Mesendoderm (in vitro differentiated cells): ENCODE data around the gene MINAR2.

Experiments used
- DNase-seq: peaks from one replicate; pipeline ENCODE4 v3.0.0; 2013
- H2AK5ac ChIP-seq: 2 replicates; pipeline ENCODE4 v1.6.1; 2013; ENCODE audit warnings: low read length, inconsistent platforms
- H2BK120ac ChIP-seq: 2 replicates; pipeline ENCODE4 v1.6.1; 2013; ENCODE audit warnings: low read depth, mild to moderate bottlenecking, low read length, moderate library complexity, mixed read lengths
- H2BK15ac ChIP-seq: replicated peaks from 2 replicates; pipeline ENCODE4 v1.6.1; 2013; ENCODE audit warnings: low read depth, mild to moderate bottlenecking, moderate library complexity
- H2BK5ac ChIP-seq: 2 replicates; pipeline ENCODE4 v1.6.1; 2013; ENCODE audit warnings: low read length, inconsistent platforms
- H3K18ac ChIP-seq: 2 replicates; pipeline ENCODE4 v1.6.1; 2013; ENCODE audit warnings: mild to moderate bottlenecking, low read length, mixed read lengths
- H3K23ac ChIP-seq: one replicate; pipeline ENCODE4 v1.6.1; 2013; ENCODE audit warnings: low read length
- H3K27ac ChIP-seq: 2 replicates; pipeline ENCODE4 v1.5.1; 2013; ENCODE audit warnings: low read depth, mild to moderate bottlenecking, inconsistent platforms, low read length, moderate library complexity
- H3K27me3 ChIP-seq: 2 replicates; pipeline ENCODE4 v1.6.1; 2013; ENCODE audit warnings: low read length, control low read depth, mild to moderate bottlenecking, inconsistent platforms; ENCODE audit not compliant: insufficient read depth, poor library complexity
- H3K36me3 ChIP-seq: 2 replicates; pipeline ENCODE4 v1.6.1; 2013; ENCODE audit warnings: low read length, inconsistent platforms; ENCODE audit not compliant: control insufficient read depth, insufficient read depth
- H3K4ac ChIP-seq: one replicate; pipeline ENCODE4 v1.6.1; 2013; ENCODE audit warnings: low read depth, mild to moderate bottlenecking, low read length, moderate library complexity
- H3K4me1 ChIP-seq: 2 replicates; pipeline ENCODE4 v1.6.1; 2013; ENCODE audit warnings: low read depth, low read length, inconsistent platforms; ENCODE audit not compliant: control insufficient read depth
- H3K4me2 ChIP-seq: 2 replicates; pipeline ENCODE4 v1.6.1; 2013; ENCODE audit warnings: low read length
- H3K4me3 ChIP-seq: 2 replicates; pipeline ENCODE4 v1.5.1; 2013; ENCODE audit warnings: mild to moderate bottlenecking, low read length
- H3K56ac ChIP-seq: one replicate; pipeline ENCODE4 v1.6.1; 2013; ENCODE audit warnings: low read length
- H3K79me1 ChIP-seq: 2 replicates; pipeline ENCODE4 v1.6.1; 2013; ENCODE audit warnings: low read length, inconsistent platforms
- H3K79me2 ChIP-seq: 2 replicates; pipeline ENCODE4 v1.6.1; 2013; ENCODE audit warnings: mild to moderate bottlenecking, low read length; ENCODE audit not compliant: control insufficient read depth, insufficient read depth
- H3K9ac ChIP-seq: 2 replicates; pipeline ENCODE4 v1.6.1; 2013; ENCODE audit warnings: low read length, inconsistent platforms
- H4K5ac ChIP-seq: one replicate; pipeline ENCODE4 v1.6.1; 2013; ENCODE audit warnings: low read length
- H4K8ac ChIP-seq: one replicate; pipeline ENCODE4 v1.6.1; 2013; ENCODE audit warnings: low read depth, mild to moderate bottlenecking, control low read depth, low read length, moderate library complexity
- WGBS: extraction: QIAGEN DNeasy Blood & Tissue Kit; methylation state at CpG from one replicate; pipeline ENCODE4 v1.1.7; 2013; ENCODE audit warnings: low lambda C conversion rate, missing lambda C conversion rate; ENCODE audit not compliant: insufficient coverage; ENCODE audit errors: extremely low coverage; 5-methylcytosine and 5-hydroxymethylcytosine counted together

Gene MINAR2

DNA sequence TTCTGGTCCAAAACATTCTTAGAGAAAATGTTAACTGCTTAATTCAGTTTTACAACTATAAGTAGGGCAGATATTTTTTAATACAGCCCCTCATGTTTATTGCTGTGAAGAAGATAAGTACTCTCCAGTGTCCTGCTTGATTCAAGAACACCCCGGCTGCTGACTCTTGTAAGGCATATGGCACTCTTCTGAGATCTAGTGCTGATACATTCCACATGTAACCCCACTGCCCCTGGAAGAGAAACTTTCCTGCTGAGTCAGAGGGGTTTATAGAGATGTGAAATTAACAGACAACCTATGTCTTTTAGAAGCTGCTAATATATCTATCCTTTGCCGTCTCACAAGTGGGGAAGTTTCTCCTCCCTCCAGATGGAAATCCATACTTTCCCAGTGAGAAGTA, 1.0 kb upstream of the MINAR2 start:
- Histone ChIP-seq H3K4me3 (no peak overlapping the region), H4K8ac (no peak overlapping the region), H3K36me3 (no peaks in the 10 kb centered on the region), H3K56ac (no peak overlapping the region), H3K9ac (no peak overlapping the region), H3K27ac (no peak overlapping the region), H3K79me1 (no peaks in the 10 kb centered on the region), H3K27me3 (no peaks in the 10 kb centered on the region), H2BK120ac (no peak overlapping the region), H2BK15ac (no peak overlapping the region), H3K4ac (no peak overlapping the region), H2BK5ac (no peak overlapping the region), H3K4me1 (no peaks in the 10 kb centered on the region), H3K4me2 (no peak overlapping the region), H3K79me2 (no peaks in the 10 kb centered on the region), H2AK5ac (no peak overlapping the region), H3K18ac (no peak overlapping the region), H4K5ac (no peak overlapping the region), H3K23ac (no peak overlapping the region)
- no peak for DNase-seq
- no CpG with 5 or more reads among the region's 2 CpGs for WGBS

DNA sequence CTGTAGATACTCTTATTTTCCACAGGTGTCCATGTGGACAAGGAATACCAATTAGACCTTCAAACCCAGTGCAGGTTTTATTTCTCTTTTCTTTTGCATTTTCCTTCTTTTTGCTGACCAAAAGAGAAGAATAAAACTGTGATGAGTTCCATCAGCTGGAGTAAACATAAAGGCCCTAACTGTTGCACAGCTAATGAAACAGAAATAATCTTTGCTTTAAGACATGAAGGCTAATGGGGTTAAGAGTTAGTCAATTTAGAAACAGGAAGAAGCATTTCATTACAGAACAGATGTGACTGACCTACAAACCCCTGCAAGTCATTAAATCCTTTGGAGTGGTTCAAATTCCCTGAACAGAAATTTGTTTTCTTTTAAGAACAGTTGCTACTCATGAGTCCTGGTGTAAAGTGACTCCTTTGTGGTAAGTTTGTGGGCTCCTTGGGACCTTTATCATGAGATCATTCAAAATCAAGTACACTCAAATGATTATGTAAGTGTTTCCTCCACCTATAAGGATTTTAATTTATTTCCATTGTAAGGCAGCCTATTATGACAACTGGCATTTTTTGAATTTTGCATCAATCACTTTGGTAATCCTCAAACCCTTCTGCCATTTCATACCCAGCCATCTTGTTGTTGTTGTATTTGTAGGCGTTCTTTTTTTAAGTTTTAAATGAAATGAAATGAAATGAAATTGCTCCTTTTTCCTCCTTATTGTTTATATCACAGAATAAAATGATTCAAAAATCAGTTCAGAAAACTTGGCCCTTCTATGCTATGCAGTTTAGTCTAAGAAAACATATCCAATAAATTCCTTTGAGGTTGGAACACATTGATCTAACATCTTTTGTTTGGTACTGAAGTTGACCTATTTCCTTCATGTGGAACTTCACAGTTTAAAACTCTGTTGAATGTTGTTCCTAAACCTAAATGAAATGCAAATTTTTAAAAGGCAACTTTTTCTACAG, 1.3 kb downstream of the MINAR2 start:
- Histone ChIP-seq H2BK15ac (no peak overlapping the region), H3K79me1 (no peaks in the 10 kb centered on the region), H2AK5ac (no peak overlapping the region), H3K4ac (no peak overlapping the region), H3K9ac (no peak overlapping the region), H3K18ac (no peak overlapping the region), H4K8ac (no peak overlapping the region), H3K4me3 (no peak overlapping the region), H3K79me2 (no peaks in the 10 kb centered on the region), H4K5ac (no peak overlapping the region), H2BK120ac (no peak overlapping the region), H3K4me2 (no peak overlapping the region), H3K27ac (no peak overlapping the region), H3K23ac (no peak overlapping the region), H3K56ac (no peak overlapping the region), H3K4me1 (no peaks in the 10 kb centered on the region), H3K36me3 (no peaks in the 10 kb centered on the region), H2BK5ac (no peak overlapping the region), H3K27me3 (no peaks in the 10 kb centered on the region)
- DNase-seq: no peak
- WGBS: no CpG with 5 or more reads among the region's 1 CpG

DNA sequence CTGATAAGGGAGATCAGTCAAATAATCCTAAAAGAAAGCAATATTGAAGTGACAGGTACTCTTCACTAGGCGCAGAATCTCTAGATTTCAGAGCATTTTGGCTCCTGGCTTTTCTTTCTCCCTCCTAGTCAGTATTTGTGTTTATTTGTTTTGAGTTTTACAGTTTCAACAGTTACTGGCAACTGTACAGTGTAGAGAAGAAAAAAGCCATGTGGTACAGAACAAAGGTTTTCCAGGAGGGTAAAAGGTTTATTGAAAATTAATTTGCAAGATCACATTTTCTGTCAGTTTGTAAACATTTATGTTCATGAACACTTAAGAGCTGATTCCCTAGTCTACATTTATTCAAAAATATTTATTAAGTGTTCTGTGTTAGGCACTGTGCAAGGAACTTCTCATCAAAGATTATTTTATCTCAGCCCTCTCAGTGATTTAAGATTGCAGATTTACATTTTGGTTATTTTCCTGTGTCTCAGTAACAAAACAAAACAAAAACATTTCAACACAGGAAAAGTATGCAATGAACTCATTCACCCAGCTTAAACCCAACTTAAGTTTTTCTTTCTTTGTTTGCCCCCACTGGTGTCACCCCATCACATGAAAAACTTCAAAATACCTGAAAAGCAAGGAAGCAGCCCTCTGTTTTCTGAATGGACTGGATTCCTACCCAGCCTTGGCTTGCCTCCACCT, 12.9 kb downstream of the MINAR2 start:
- H4K8ac ChIP-seq: no peak overlapping the region
- H3K18ac ChIP-seq: no peak overlapping the region
- WGBS: no CpG with 5 or more reads among the region's 1 CpG
- no peak overlapping the region for H3K4me2 ChIP-seq
- no peak overlapping the region for H3K56ac ChIP-seq
- no peaks in the 10 kb centered on the region for H3K27me3 ChIP-seq
- no peak overlapping the region for H3K23ac ChIP-seq
- H3K4ac ChIP-seq: no peak overlapping the region
- H2BK5ac ChIP-seq: no peak overlapping the region
- no peak overlapping the region for H3K27ac ChIP-seq
- no peak overlapping the region for H3K9ac ChIP-seq
- no peaks in the 10 kb centered on the region for H3K79me2 ChIP-seq
- H2BK120ac ChIP-seq: no peak overlapping the region
- H3K4me1 ChIP-seq: no peaks in the 10 kb centered on the region
- H2AK5ac ChIP-seq: no peak overlapping the region
- H4K5ac ChIP-seq: no peak overlapping the region
- H2BK15ac ChIP-seq: no peak overlapping the region
- H3K36me3 ChIP-seq: no peaks in the 10 kb centered on the region
- H3K4me3 ChIP-seq: no peak overlapping the region
- no peaks in the 10 kb centered on the region for H3K79me1 ChIP-seq
- no peak for DNase-seq

DNA sequence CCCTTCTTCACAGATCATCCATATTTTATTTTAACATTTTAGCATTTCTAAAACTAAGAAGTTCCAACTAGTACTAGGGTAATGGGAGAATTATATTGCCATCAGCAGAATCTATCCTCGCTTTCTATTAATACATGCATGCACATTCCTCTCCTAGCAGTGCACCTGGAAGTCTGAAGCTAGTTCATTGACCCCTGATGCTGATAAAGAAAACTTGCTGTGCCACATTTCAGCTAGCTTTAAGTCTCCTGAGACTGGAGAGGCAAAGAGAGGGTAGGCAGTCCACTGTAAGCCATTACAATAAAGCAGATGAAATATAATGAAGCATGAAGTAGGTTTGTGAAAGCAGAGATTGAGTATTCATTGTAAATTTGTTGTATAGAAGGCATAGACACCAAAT, 15.8 kb downstream of the MINAR2 start:
- H3K79me1 ChIP-seq: no peaks in the 10 kb centered on the region
- H2BK15ac ChIP-seq: no peak overlapping the region
- H3K18ac ChIP-seq: no peak overlapping the region
- no peak overlapping the region for H3K56ac ChIP-seq
- no peaks in the 10 kb centered on the region for H3K4me1 ChIP-seq
- H3K27me3 ChIP-seq: no peaks in the 10 kb centered on the region
- H3K9ac ChIP-seq: no peak overlapping the region
- H3K36me3 ChIP-seq: no peaks in the 10 kb centered on the region
- no peak overlapping the region for H4K5ac ChIP-seq
- no peak overlapping the region for H4K8ac ChIP-seq
- DNase-seq: no peak
- H3K23ac ChIP-seq: no peak overlapping the region
- no peak overlapping the region for H3K4ac ChIP-seq
- WGBS: no CpG with 5 or more reads among the region's 1 CpG
- no peak overlapping the region for H2BK5ac ChIP-seq
- H3K4me2 ChIP-seq: no peak overlapping the region
- no peak overlapping the region for H3K27ac ChIP-seq
- H3K79me2 ChIP-seq: no peaks in the 10 kb centered on the region
- no peak overlapping the region for H2AK5ac ChIP-seq
- H3K4me3 ChIP-seq: no peak overlapping the region
- H2BK120ac ChIP-seq: no peak overlapping the region

DNA sequence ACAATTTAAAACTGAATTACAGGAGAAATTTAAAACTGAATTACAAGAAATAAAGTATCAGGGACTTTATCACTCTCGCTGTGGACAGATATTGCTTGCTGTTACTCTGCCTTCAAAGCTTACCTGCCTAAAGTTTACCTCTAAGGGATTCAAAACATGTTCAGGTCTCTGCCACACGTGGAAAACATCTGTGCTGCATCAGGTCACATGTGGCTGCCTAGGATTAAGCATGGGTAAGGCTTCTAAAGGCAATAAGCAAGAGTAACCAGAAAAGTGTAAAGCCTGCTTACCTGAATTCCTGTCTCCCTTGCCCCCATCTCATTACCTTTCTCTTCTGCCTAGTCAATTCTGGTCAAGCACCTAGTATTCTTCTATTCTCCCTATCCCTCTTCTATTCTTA, 18.9 kb downstream of the MINAR2 start:
- no peaks in the 10 kb centered on the region for H3K79me2 ChIP-seq
- H3K56ac ChIP-seq: no peak overlapping the region
- H2BK15ac ChIP-seq: no peak overlapping the region
- no peaks in the 10 kb centered on the region for H3K4me1 ChIP-seq
- H3K23ac ChIP-seq: no peak overlapping the region
- H3K36me3 ChIP-seq: no peaks in the 10 kb centered on the region
- WGBS: no CpG with 5 or more reads among the region's 2 CpGs
- H3K4ac ChIP-seq: no peak overlapping the region
- no peak overlapping the region for H4K8ac ChIP-seq
- no peak overlapping the region for H3K27ac ChIP-seq
- no peak overlapping the region for H3K4me2 ChIP-seq
- H3K79me1 ChIP-seq: no peaks in the 10 kb centered on the region
- no peak for DNase-seq
- H3K4me3 ChIP-seq: no peak overlapping the region
- H3K9ac ChIP-seq: no peak overlapping the region
- no peak overlapping the region for H2BK5ac ChIP-seq
- no peaks in the 10 kb centered on the region for H3K27me3 ChIP-seq
- no peak overlapping the region for H2AK5ac ChIP-seq
- H2BK120ac ChIP-seq: no peak overlapping the region
- no peak overlapping the region for H3K18ac ChIP-seq
- H4K5ac ChIP-seq: no peak overlapping the region
